Stimulated activated CD8-positive, alpha-beta memory T cell treated with anti-CD3 and anti-CD28 coated beads, Interleukin-4, amount 100 ng/mL, for 48 hours (primary cell): ENCODE results near the gene GIMAP7.
"Not testable (repeated sequence)": the region's sequence is repeated elsewhere in the genome, so short reads cannot be mapped to it uniquely, and the experiment has no call there.

Experiments
- DNase-seq: peaks from one replicate; pipeline ENCODE4 v3.0.0-alpha.2; 2020

Gene GIMAP7

GRCh38 chr7:150515248-150516147, 826 bp downstream of the GIMAP7 start:
- DNase-seq, result no peak

DNA sequence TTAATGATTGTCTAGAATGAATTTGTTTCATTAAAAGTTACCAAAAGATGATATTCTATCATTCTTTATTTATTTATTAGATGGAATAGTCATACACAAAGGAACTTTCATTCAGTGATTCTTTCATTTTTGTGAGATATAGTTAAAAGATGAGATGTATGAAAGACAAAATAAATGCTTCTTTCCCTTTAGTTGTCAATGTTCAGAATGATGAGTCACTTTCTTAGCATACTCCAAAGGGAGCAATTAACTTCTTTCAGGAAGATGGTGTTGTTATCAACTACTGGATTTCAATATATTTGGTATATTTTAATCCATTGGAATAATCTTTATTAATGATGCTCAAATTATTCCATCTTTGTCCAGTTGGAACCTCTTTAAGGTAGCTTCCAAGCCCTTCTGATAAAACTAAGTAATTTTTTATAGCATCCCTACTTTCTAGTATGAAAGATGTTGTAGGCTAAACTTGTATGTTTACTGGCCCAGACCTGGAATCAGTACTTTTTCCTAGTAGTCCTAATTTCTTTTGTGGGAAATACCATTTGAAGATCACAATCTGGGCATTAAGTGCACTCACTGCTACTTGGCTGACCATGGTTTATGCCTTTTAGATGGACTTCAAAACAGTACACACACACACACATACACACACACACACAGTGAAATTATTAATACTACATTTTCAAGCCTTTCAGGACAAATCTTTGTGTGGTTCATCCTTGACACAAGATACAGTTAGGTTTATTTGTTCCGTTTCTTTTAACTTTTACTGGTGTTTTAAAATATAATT, 2.5 kb downstream of the GIMAP7 start:
- DNase-seq, result no peak

GRCh38 chr7:150519310-150519709, 4.6 kb downstream of the GIMAP7 start:
- DNase-seq, result no peak

DNA sequence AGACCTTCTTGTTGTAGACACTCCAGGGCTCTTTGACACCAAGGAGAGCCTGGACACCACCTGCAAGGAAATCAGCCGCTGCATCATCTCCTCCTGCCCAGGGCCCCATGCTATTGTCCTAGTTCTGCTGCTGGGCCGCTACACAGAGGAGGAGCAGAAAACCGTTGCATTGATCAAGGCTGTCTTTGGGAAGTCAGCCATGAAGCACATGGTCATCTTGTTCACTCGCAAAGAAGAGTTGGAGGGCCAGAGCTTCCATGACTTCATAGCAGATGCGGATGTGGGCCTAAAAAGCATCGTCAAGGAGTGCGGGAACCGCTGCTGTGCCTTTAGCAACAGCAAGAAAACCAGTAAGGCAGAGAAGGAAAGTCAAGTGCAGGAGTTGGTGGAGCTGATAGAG, 5.5 kb downstream of the GIMAP7 start:
- DNase-seq, result peak; percentile 64

GRCh38 chr7:150522931-150523330, 8.3 kb downstream of the GIMAP7 start:
- DNase-seq, result not testable (repeated sequence)

- DNase-seq, result no peak
Observed at GRCh38 chr7:150524018-150524417, 9.3 kb downstream of the GIMAP7 start.

- DNase-seq, result no peak
Observed at GRCh38 chr7:150531704-150532103, 17.0 kb downstream of the GIMAP7 start.

DNA sequence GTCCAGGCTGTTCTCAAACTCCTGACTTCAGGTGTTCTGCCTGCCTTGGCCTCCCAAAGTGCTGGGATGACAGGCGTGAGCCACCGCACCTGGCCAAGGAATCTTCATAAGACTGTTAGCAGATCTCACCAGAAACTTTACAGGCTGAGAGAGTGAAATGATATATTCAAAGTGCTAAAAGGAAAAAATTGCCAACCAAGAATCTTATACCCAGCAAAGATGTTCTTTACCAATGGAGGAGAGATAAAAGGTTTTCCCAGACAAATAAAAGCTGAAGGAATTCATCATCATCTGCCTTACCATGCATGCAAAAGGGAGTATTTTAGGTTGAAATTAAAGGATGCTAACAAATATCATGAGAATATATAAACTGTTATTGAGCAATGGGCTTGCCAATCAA, 23.6 kb downstream of the GIMAP7 start:
- no peak for DNase-seq

DNA sequence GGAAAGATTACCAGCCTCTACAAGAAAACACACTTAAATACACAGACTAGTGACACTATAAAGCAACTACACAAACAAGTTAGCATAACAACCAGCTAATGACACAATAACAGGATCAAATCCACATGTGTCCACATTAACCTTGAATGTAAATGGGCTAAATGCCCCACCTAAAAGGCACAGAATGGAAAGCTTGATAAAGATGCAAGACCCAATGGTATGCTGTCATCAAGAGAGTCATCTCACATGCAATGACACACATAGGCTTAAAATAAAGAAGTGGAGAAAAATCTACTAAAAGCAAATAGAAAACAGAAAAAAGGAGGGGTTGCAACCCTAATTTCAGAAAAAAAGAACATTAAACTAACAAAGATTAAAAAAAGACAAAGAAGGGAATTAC, 38.5 kb downstream of the GIMAP7 start:
- no peak for DNase-seq

- DNase-seq, result no peak
Observed at GRCh38 chr7:150556521-150557138, 42.0 kb downstream of the GIMAP7 start.

GRCh38 chr7:150560486-150560885, 45.8 kb downstream of the GIMAP7 start:
- DNase-seq, result no peak

- DNase-seq, result no peak
Observed at GRCh38 chr7:150562919-150563318, 48.2 kb downstream of the GIMAP7 start.

- no peak for DNase-seq
Observed at GRCh38 chr7:150564006-150564405, 49.3 kb downstream of the GIMAP7 start.

GRCh38 chr7:150564566-150564965, 49.9 kb downstream of the GIMAP7 start:
- DNase-seq, result no peak

DNA sequence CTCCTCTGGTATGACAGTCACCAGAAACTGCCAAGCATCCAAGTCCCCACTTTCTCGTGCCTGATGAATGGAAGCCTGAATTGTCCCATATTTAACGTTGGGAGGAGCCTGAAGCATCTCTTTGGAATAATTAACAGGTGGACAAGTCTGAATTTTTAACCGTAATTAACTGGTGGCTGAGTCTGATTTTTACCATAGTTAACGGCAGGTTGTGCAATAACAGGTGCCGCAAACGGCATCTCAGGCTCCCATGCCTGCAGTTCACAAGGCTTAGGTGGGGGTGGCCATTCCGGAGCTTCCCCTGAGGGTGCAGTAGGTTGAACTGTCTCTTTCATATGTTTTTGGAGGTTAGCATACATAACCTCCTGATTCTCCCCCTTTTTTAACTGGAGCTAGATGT, 50.6 kb downstream of the GIMAP7 start:
- DNase-seq, result no peak

DNA sequence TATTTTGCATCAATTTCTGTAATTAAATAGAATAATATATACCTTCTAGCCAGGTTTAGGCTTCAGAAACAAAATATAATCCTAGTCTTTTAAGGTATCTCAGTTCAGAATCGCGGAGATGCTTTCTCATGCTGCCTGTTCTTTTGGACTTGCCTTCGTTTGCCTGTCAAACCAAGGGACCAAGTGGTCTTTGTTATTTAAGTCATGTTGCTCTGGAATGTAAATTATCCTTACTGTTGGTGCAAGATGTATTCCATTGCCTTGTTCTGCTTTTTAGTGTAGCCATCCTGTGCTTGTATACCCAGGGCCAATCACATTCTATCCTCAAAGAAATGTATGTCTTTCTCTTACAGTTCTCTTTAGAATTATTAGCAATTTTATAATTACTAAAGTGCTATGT, 51.5 kb downstream of the GIMAP7 start:
- DNase-seq, result no peak

DNA sequence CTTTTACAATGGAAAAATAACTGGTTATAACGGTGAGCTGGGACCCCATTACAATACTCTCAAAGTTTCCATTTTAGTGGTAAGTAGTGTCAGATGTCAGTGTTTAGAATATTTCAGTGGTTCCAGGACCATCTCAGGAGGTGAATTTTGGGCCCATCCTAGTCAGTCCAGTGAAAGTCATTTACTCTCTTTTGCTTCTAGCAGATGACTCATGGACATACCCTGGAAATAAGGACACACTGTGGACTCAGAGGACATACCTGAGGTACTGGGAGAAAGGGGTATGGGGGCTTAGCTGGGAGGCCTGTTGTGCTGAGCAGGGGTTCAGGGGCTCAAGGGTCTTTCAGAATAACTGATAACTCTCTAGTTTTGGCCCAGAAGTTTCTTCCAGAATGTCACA, 51.9 kb downstream of the GIMAP7 start:
- DNase-seq, result no peak

DNA sequence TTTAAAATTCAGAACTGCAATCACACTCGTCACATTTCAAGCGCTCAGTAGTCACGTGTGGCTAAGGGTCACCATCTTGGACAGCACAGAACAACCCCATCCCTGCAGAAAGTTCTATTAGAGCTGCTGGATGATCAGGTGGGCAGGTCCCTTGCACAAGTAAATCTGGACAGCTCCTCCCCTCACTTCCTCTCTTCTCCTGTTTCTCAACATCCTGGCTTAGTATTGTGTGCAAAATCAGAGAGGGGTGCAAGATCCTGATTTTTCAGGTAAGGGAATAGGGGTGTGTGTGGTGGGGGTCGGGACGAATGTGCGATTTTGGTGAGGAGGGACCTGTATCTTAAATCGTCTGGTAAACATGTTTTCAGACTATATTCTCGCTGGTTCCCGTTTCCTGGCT, 52.5 kb downstream of the GIMAP7 start, which contains the start of gene GIMAP4:
GIMAP4 (plus strand) TSS at position 222 of the 400 bp plus-strand sequence. CDS start 2,512 bp downstream, outside the sequence.
- DNase-seq, result no peak

- no peak for DNase-seq
Observed at GRCh38 chr7:150567871-150568301, 53.2 kb downstream of the GIMAP7 start.

DNA sequence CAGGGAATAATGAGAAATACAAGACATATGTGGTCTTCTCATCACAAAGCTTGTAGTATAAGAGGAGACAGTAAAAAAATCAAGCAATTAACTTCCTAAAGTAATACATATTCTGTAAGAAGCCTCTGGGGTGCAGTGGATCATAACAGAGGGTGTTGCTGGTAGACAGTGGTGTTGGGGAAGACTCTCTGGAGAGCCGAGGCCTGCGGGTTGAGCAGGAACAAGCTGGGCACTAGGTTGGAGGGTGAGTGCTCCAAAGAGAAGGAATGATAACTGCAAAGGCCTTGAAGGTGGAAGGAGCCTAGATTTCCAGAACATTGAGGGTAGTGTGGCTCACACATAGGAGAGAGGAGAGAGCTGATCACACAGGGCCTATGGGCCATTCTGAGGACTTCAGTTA, 54.0 kb downstream of the GIMAP7 start:
- DNase-seq, result no peak

- DNase-seq, result no peak
Observed at GRCh38 chr7:150569245-150569955, 54.7 kb downstream of the GIMAP7 start.
